GM10266 (cell line): ENCODE results near the gene ABHD1.
A peak's percentile ranks its signal among the peaks of the same experiment; 100 is the strongest.

Experiments used
- DNase-seq: peaks from one replicate; pipeline ENCODE4 v3.0.0; 2012; ENCODE audit errors: extremely low spot score
- TF ChIP-seq, protein P1 (sequence below): IDR thresholded peaks from 2 replicates; pipeline ENCODE4 v1.5.1; 2012; ENCODE audit warnings: mild to moderate bottlenecking, low read depth; ENCODE audit not compliant: control insufficient read depth, insufficient read depth; ENCODE audit errors: missing control alignments

ABHD1 gene

DNA sequence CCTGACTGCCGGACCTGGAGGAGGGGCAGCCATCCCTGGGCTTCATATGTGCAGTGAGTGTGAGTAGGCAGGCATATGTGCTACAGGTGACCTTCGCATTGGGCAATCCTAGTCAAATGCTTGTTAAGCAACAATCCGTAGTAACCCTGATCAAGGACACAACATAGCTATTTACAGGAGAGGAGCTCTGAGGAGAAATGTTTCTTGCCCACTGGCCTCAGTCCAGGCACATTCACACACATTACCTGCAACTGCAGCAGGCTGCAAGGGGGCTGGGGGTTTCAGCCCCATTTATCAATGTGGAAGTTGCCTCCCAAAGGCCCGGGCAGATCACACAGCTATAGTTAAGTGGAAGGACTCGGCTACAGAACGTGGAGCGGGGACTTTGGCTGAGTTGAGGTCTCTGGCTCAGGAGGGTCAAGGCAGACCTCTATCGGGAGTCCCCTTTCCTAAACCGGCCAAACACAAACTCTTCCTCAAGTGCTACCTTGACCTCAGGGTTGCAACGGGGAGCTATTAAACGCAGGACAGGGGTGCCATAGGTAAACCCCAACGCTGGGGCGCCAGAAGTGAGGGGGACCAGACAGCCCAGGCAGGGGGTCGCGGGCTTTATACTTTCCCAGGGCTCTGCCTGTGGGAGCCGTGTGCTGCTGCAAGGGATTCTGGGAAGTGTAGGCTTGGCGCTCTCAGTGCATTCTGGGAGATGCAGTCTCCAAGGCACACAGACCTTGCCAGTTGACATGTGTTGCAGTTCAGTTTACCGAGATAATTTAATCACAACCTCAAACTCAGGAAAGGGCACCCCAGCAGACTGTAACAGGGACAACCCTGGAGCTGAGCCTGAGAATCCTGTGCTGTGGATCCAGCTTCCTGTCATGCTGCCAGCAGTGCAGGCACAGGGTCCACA lies 27.6 kb upstream of the ABHD1 start:
- peak; percentile 81 for DNase-seq
- TF ChIP-seq, protein P1, sequence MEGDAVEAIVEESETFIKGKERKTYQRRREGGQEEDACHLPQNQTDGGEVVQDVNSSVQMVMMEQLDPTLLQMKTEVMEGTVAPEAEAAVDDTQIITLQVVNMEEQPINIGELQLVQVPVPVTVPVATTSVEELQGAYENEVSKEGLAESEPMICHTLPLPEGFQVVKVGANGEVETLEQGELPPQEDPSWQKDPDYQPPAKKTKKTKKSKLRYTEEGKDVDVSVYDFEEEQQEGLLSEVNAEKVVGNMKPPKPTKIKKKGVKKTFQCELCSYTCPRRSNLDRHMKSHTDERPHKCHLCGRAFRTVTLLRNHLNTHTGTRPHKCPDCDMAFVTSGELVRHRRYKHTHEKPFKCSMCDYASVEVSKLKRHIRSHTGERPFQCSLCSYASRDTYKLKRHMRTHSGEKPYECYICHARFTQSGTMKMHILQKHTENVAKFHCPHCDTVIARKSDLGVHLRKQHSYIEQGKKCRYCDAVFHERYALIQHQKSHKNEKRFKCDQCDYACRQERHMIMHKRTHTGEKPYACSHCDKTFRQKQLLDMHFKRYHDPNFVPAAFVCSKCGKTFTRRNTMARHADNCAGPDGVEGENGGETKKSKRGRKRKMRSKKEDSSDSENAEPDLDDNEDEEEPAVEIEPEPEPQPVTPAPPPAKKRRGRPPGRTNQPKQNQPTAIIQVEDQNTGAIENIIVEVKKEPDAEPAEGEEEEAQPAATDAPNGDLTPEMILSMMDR: no peak

DNA sequence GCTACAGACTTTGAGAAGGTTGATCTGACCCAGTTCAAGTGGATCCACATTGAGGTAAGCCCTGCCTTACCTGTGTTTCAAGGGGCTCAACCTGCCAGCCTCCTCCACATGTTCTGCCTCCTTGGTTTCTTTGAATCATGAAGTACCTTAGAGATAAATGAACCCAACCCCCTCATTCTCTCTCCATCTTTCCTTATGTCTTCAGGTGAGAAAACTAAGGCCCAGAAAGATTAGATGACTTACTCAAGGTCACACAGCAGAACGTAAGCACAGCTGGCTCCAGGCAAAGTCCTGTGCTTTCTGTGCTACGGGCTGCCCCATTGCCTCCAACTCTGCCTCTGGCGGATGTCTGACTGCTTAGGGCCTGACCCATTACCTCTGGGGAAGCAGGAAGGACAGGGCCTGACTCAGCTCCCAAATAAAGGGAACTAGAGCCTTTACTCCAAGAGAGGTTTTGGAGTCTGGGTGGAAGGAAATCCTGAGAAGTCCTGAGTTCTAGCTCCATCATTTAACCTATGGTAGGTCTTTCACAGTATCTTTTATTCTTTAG lies 26.8 kb upstream of the ABHD1 start:
- TF ChIP-seq, protein P1: no peak
- DNase-seq: no peak

DNA sequence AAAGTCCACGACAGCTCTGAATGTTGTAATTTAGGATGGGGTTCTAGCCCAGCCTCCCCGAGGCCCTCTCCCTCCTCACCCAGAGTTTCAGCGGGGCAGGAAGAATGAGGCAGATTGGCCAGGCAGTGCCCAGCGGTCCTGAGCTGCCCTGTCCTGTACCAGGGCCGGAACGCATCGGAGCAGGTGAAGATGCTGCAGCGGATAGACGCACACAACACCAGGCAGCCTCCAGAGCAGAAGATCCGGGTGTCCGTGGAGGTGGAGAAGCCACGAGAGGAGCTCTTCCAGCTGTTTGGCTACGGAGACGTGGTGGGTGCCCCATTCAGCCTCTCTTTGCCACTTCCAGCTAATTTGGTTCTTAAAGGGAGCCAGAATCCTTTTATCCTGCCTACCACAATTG lies 26.3 kb upstream of the ABHD1 start:
- TF ChIP-seq, protein P1: no peak
- no peak for DNase-seq

DNA sequence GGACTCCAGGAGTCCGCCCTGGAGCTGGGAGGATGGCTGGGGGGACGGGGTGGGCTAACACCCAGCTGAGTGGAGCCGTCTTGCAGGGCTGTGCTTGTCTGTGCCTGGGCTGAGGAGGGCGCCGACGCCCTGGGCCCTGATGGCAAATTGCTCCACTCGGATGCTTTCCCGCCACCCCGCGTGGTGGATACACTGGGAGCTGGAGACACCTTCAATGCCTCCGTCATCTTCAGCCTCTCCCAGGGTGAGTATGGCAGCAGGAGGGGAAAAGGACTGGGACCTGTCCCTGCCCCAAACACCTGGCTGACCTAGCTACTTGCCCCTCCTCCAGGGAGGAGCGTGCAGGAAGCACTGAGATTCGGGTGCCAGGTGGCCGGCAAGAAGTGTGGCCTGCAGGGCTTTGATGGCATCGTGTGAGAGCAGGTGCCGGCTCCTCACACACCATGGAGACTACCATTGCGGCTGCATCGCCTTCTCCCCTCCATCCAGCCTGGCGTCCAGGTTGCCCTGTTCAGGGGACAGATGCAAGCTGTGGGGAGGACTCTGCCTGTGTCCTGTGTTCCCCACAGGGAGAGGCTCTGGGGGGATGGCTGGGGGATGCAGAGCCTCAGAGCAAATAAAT lies 24.2 kb upstream of the ABHD1 start:
- TF ChIP-seq, protein P1: no peak
- DNase-seq: no peak

DNA sequence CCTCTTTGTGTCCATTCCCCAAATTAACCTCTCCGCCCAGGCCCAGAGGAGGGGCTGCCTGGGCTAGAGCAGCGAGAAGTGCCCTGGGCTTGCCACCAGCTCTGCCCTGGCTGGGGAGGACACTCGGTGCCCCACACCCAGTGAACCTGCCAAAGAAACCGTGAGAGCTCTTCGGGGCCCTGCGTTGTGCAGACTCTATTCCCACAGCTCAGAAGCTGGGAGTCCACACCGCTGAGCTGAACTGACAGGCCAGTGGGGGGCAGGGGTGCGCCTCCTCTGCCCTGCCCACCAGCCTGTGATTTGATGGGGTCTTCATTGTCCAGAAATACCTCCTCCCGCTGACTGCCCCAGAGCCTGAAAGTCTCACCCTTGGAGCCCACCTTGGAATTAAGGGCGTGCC lies 23.6 kb upstream of the ABHD1 start:
- TF ChIP-seq, protein P1: no peak
- DNase-seq: no peak

DNA sequence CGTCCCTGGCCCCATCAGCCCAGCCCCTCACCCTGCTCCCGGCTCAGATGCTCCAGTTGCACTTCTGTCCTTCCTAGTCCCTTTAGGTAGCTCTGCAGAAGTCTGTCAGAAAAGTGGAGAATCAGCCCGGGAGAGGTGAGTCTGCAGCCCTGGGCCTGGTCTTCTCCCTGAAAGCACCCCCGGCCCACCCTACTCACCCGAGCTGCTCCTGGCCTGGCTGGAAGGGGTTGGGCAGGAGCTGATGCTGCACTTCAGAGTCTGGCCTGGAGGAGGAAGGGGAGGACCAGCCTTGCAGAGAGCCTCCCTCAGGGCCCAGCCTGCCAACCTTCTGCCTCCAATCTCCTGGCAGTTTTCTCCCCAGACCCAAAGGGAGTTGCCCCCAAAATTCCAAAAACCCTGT lies 21.3 kb upstream of the ABHD1 start:
- no peak for DNase-seq
- TF ChIP-seq, protein P1: peak; percentile 9

DNA sequence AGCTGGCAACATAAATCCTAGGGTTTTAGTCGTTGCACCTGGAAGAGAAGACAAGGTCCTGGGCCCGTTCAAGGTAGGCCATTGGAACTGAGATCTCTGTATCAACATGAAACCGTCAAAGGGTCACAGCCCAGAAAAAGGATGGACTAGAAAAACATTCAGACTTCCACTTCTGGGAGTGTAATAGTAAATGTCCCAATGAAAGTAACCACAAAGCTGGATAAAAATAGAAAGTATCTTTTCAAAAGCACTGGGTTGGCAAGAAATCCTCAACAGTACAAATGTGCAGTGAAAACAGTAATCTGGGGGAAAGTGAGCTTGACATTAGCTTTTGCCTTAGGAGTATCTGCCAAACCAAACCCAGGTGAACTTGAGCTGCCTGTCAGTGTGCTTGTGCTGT lies 17.6 kb upstream of the ABHD1 start:
- TF ChIP-seq, protein P1: no peak
- no peak for DNase-seq
